Measurements from ENCODE around the gene ITGA2B. TPM values are rescaled to one million over a fixed set of nuclear protein-coding genes. Genes with fewer than 3 reads are reported as not detected.

The ITGA2B gene
- 0.26 and 0.65 TPM in 2 replicates for total RNA-seq

GRCh38 chr17:44389281-44389680 is at the start of gene ITGA2B:
Gene ITGA2B (minus strand): TSS chr17:44389649. CDS start chr17:44389473, 176 bp downstream.

GRCh38 chr17:44363613-44364159 is 25.8 kb downstream of the ITGA2B start, which contains the start of gene FAM171A2:
Gene FAM171A2 (minus strand): TSS chr17:44363853. CDS start chr17:44363714, 139 bp downstream.

GRCh38 chr17:44344939-44345453 is 44.5 kb downstream of the ITGA2B start, which contains the start of gene GRN:
Gene GRN (plus strand): TSS chr17:44345302. CDS start chr17:44349165, 3,863 bp downstream.

GRCh38 chr17:44324571-44325275 is 64.7 kb downstream of the ITGA2B start, which contains the start of gene SLC25A39:
Gene SLC25A39 (minus strand): TSS chr17:44324823. CDS start chr17:44323562, 1,261 bp downstream.

Other genes with a start within 250 kb of the ITGA2B start
- 0.77 and 1.6 TPM in 2 replicates for gene HROB, start 247.7 kb downstream of the ITGA2B start, total RNA-seq
- gene ASB16, start 218.9 kb downstream of the ITGA2B start, total RNA-seq, result not detected in 2 replicates
- 28.0 and 33.6 TPM in 2 replicates for gene TMUB2, start 202.7 kb downstream of the ITGA2B start, total RNA-seq
- 33.9 and 34.8 TPM in 2 replicates for gene ATXN7L3, start 189.8 kb downstream of the ITGA2B start, total RNA-seq
- gene UBTF, start 170.0 kb downstream of the ITGA2B start, total RNA-seq, result 42.3 and 68.1 TPM in 2 replicates
- under 0.01 TPM in 1 of 2 replicates, not detected in the other for gene SLC4A1, start 121.5 kb downstream of the ITGA2B start, total RNA-seq
- 0.22 and 0.95 TPM in 2 replicates for gene RUNDC3A, start 81.0 kb downstream of the ITGA2B start, total RNA-seq
- gene SLC25A39, start 64.8 kb downstream of the ITGA2B start, total RNA-seq, result 51.4 and 54.2 TPM in 2 replicates
- gene GRN, start 44.3 kb downstream of the ITGA2B start, total RNA-seq, result 551 and 587 TPM in 2 replicates
- gene FAM171A2, start 25.8 kb downstream of the ITGA2B start, total RNA-seq, result 5.0 TPM in 2 replicates
- 10.9 and 14.0 TPM in 2 replicates for gene GPATCH8, start 113.8 kb upstream of the ITGA2B start, total RNA-seq
- gene FZD2, start 167.8 kb upstream of the ITGA2B start, total RNA-seq, result 0.17 and 0.22 TPM in 2 replicates